GM11168 (cell line): ENCODE results near the gene IDS.

Experiments used
- in situ Hi-C: fragments of 300-500 bp; cut with MboI; formaldehyde crosslinking; loops from one replicate; pipeline ENCODE4 v1.12.0; 2022; ENCODE audit warnings: low sequenced_read_pairs; ENCODE audit not compliant: unreplicated experiment

The IDS gene

GRCh38 chrX:149472625-149473024 lies 32.5 kb downstream of the IDS start:
- in situ Hi-C loops = loop anchor here (25.0 kb wide), 1 partner anchor 1435 kb away; no protein-coding TSS in a partner anchor

- in situ Hi-C loops = loop anchor here (25.0 kb wide), 1 partner anchor 1434 kb away; no protein-coding TSS in a partner anchor
Observed at GRCh38 chrX:149471397-149471796, 33.7 kb downstream of the IDS start.

- in situ Hi-C loops = loop anchor here (25.0 kb wide), 1 partner anchor 1434 kb away; no protein-coding TSS in a partner anchor
Observed at GRCh38 chrX:149470955-149471354, 34.2 kb downstream of the IDS start.

- in situ Hi-C loops = loop anchor here (25.0 kb wide), 1 partner anchor 1432 kb away; no protein-coding TSS in a partner anchor
Observed at GRCh38 chrX:149469406-149469805, 35.7 kb downstream of the IDS start.

GRCh38 chrX:149467920-149468319 lies 37.2 kb downstream of the IDS start:
- in situ Hi-C loops = loop anchor here (25.0 kb wide), 1 partner anchor 1431 kb away; no protein-coding TSS in a partner anchor

GRCh38 chrX:149467461-149467860 lies 37.6 kb downstream of the IDS start:
- in situ Hi-C loops = loop anchor here (25.0 kb wide), 1 partner anchor 1430 kb away; no protein-coding TSS in a partner anchor

GRCh38 chrX:149462849-149463248 lies 42.3 kb downstream of the IDS start:
- in situ Hi-C loops = loop anchor here (25.0 kb wide), 1 partner anchor 1426 kb away; no protein-coding TSS in a partner anchor

GRCh38 chrX:149461746-149462145 lies 43.4 kb downstream of the IDS start:
- in situ Hi-C loops = loop anchor here (25.0 kb wide), 1 partner anchor 1424 kb away; no protein-coding TSS in a partner anchor

- in situ Hi-C loops = loop anchor here (25.0 kb wide), 1 partner anchor 1421 kb away; no protein-coding TSS in a partner anchor
Observed at GRCh38 chrX:149458586-149458985, 46.5 kb downstream of the IDS start.

- in situ Hi-C loops = loop anchor here (25.0 kb wide), 1 partner anchor 1419 kb away; no protein-coding TSS in a partner anchor
Observed at GRCh38 chrX:149456476-149457245, 48.4 kb downstream of the IDS start.

- in situ Hi-C loops = loop anchor here (25.0 kb wide), 1 partner anchor 1419 kb away; no protein-coding TSS in a partner anchor
Observed at GRCh38 chrX:149455934-149456333, 49.2 kb downstream of the IDS start.

GRCh38 chrX:149453906-149454822 lies 50.9 kb downstream of the IDS start:
- in situ Hi-C loops = loop anchor here (25.0 kb wide), 1 partner anchor 1417 kb away; no protein-coding TSS in a partner anchor

- in situ Hi-C loops = loop anchor here (25.0 kb wide), 1 partner anchor 1416 kb away; no protein-coding TSS in a partner anchor
Observed at GRCh38 chrX:149453030-149453429, 52.1 kb downstream of the IDS start.

- in situ Hi-C loops = no loop called here
Observed at GRCh38 chrX:149433451-149433850, 71.7 kb downstream of the IDS start.

GRCh38 chrX:149433051-149433450 lies 72.1 kb downstream of the IDS start:
- in situ Hi-C loops = no loop called here
